Type B pancreatic cell (in vitro differentiated cells): Measurements from ENCODE around the gene DPP10. TPM values are rescaled to one million over a fixed set of nuclear protein-coding genes. Genes with fewer than 3 reads are reported as not detected.

Experiments
- DNase-seq: peaks from one replicate; pipeline ENCODE4 v3.0.0; 2021; ENCODE audit warnings: mixed read lengths; ENCODE audit not compliant: unreplicated experiment; ENCODE audit errors: extremely low spot score
- H3K27ac Mint-ChIP-seq: 2 replicates; pipeline ENCODE4 v1.8.0; 2021; ENCODE audit warnings: mild to moderate bottlenecking, mixed read lengths
- H3K27me3 Mint-ChIP-seq: 2 replicates; pipeline ENCODE4 v1.8.0; 2021; ENCODE audit warnings: mixed read lengths
- H3K36me3 Mint-ChIP-seq: 2 replicates; pipeline ENCODE4 v1.8.0; 2021; ENCODE audit warnings: mixed read lengths
- H3K4me1 Mint-ChIP-seq: one replicate; pipeline ENCODE4 v1.8.0; 2021; ENCODE audit warnings: mixed read lengths; ENCODE audit not compliant: unreplicated experiment
- H3K4me3 Mint-ChIP-seq: 2 replicates; pipeline ENCODE4 v1.8.0; 2021; ENCODE audit warnings: mild to moderate bottlenecking, mixed read lengths
- H3K9me3 Mint-ChIP-seq: 2 replicates; pipeline ENCODE4 v1.8.0; 2021; ENCODE audit warnings: mixed read lengths
- CTCF ChIP-seq: fragments of 200-600 bp; sonication (generic); conservative IDR thresholded peaks from 2 replicates; pipeline ENCODE4 v1.5.0; 2021; ENCODE audit warnings: antibody characterized with exemption, mild to moderate bottlenecking
- total RNA-seq: library from RNA; stranded (reverse); gene quantifications from 2 replicates; pipeline ENCODE4 v1.2.1, GENCODE V29; 2021; ENCODE audit warnings: low replicate concordance

The DPP10 gene
- total RNA-seq, 1 donor from 2014 or later = 8.8 TPM

- no peak for TF ChIP-seq CTCF
- DNase-seq = no peak
- Mint-ChIP-seq H3K27me3 (peaks cover 58% of the 10 kb centered on the region), H3K4me1 (peaks cover 11% of the 10 kb centered on the region), H3K9me3 (no peaks in the 10 kb centered on the region), H3K4me3 (peak overlapping the region; percentile 94), H3K27ac (peak overlapping the region; percentile 75), H3K36me3 (no peaks in the 10 kb centered on the region)
Observed at GRCh38 chr2:115160531-115161080, 718.2 kb downstream of the DPP10 start.

GRCh38 chr2:115161081-115161770 lies 718.8 kb downstream of the DPP10 start:
- Mint-ChIP-seq H3K4me1 (peaks cover 11% of the 10 kb centered on the region), H3K27ac (peak overlapping the region; percentile 75), H3K4me3 (peak overlapping the region; percentile 94)

GRCh38 chr2:115161771-115162493 lies 719.5 kb downstream of the DPP10 start:
- no peak overlapping the region for H3K27ac Mint-ChIP-seq
- H3K4me1 Mint-ChIP-seq = peaks cover 11% of the 10 kb centered on the region
- peak overlapping the region; percentile 91 for H3K4me3 Mint-ChIP-seq
- H3K36me3 Mint-ChIP-seq = no peaks in the 10 kb centered on the region
- peaks cover 53% of the 10 kb centered on the region for H3K27me3 Mint-ChIP-seq
- DNase-seq = peak; percentile 69
- no peak for TF ChIP-seq CTCF
- no peaks in the 10 kb centered on the region for H3K9me3 Mint-ChIP-seq

More at GRCh38 chr2:115161081-115161770, 718.8 kb downstream of the DPP10 start:
- Mint-ChIP-seq H3K36me3 (no peaks in the 10 kb centered on the region), H3K9me3 (no peaks in the 10 kb centered on the region), H3K27me3 (peaks cover 53% of the 10 kb centered on the region)
- no peak for TF ChIP-seq CTCF
- DNase-seq = peak; percentile 76

- H3K27me3 Mint-ChIP-seq = peaks cover 49% of the 10 kb centered on the region
- no peaks in the 10 kb centered on the region for H3K36me3 Mint-ChIP-seq
- peak overlapping the region; percentile 66 for H3K27ac Mint-ChIP-seq
- H3K4me1 Mint-ChIP-seq = peaks cover 11% of the 10 kb centered on the region
- no peak for TF ChIP-seq CTCF
- H3K9me3 Mint-ChIP-seq = no peaks in the 10 kb centered on the region
- DNase-seq = no peak
- H3K4me3 Mint-ChIP-seq = peak overlapping the region; percentile 91
Observed at GRCh38 chr2:115162494-115163293, 720.3 kb downstream of the DPP10 start.

DNA sequence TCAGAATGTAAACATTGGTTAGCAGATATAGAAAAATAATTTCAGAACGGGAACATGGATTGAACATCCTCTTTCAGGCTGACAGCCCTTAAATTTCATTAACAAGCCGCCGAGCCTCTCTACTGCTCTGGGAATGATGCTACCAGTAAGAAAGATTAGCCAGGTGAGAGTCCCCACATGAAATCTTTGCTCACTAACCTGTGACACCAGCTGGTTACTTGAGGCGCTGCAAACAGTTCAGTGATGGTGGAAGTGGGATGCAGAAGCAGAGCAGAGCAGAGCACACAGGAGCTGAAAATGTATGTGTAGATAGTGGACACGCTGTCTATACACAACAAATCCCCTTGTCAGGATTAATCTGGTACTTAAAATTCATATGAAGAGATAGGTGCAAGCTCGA lies 721.1 kb downstream of the DPP10 start:
- peaks cover 11% of the 10 kb centered on the region for H3K4me1 Mint-ChIP-seq
- peaks cover 41% of the 10 kb centered on the region for H3K27me3 Mint-ChIP-seq
- H3K4me3 Mint-ChIP-seq = peak overlapping the region; percentile 91
- no peak overlapping the region for H3K27ac Mint-ChIP-seq
- TF ChIP-seq CTCF = no peak
- no peak for DNase-seq
- H3K36me3 Mint-ChIP-seq = no peaks in the 10 kb centered on the region
- no peaks in the 10 kb centered on the region for H3K9me3 Mint-ChIP-seq
